ENCODE data around the gene PAK6.

Gene PAK6

GRCh38 chr15:40303576-40303975 is 64.7 kb downstream of the PAK6 start:
- H3K4me3 ChIP-seq (ENCODE audit: low read length, poor library complexity, severe bottlenecking) = peak overlapping the region; percentile 6
- peaks cover 5% of the 10 kb centered on the region; the same call in 1 of the 2 replicates for H3K9me3 ChIP-seq (ENCODE audit: insufficient read depth, low read depth, low read length)
- TF ChIP-seq, protein P1, sequence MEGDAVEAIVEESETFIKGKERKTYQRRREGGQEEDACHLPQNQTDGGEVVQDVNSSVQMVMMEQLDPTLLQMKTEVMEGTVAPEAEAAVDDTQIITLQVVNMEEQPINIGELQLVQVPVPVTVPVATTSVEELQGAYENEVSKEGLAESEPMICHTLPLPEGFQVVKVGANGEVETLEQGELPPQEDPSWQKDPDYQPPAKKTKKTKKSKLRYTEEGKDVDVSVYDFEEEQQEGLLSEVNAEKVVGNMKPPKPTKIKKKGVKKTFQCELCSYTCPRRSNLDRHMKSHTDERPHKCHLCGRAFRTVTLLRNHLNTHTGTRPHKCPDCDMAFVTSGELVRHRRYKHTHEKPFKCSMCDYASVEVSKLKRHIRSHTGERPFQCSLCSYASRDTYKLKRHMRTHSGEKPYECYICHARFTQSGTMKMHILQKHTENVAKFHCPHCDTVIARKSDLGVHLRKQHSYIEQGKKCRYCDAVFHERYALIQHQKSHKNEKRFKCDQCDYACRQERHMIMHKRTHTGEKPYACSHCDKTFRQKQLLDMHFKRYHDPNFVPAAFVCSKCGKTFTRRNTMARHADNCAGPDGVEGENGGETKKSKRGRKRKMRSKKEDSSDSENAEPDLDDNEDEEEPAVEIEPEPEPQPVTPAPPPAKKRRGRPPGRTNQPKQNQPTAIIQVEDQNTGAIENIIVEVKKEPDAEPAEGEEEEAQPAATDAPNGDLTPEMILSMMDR (conservative IDR thresholded peaks at IDR 0.05; ENCODE audit: low read length) = no peak
- no peak for TF ChIP-seq EZH2phosphoT487 (IDR thresholded peaks at IDR 0.05; ENCODE audit: borderline replicate concordance)
- no peaks in the 10 kb centered on the region for H3F3A ChIP-seq (ENCODE audit: low read depth)
- peaks cover 57% of the 10 kb centered on the region for H3K79me2 ChIP-seq (ENCODE audit: insufficient read depth, low read length)
- no peak overlapping the region for H2AFZ ChIP-seq (ENCODE audit: low read length)
- H3K9ac ChIP-seq (ENCODE audit: low read depth, low read length, poor library complexity, severe bottlenecking) = peak overlapping the region; percentile 98
- H3K9me2 ChIP-seq (replicated peaks; ENCODE audit: low read depth, low read length) = no peaks in the 10 kb centered on the region
- H3K27me3 ChIP-seq (ENCODE audit: insufficient read depth, low read length, poor library complexity, severe bottlenecking) = no peaks in the 10 kb centered on the region
- H4K20me1 ChIP-seq (ENCODE audit: insufficient read depth, low read length, poor library complexity, severe bottlenecking) = peaks cover 11% of the 10 kb centered on the region
- H3K4me1 ChIP-seq (ENCODE audit: insufficient read depth, low read length, poor library complexity, severe bottlenecking) = peaks cover 41% of the 10 kb centered on the region
- peak overlapping the region; percentile 97 for H3K4me2 ChIP-seq (ENCODE audit: low read depth, low read length, poor library complexity, severe bottlenecking)
- peaks cover 30% of the 10 kb centered on the region; the same call in 1 of the 2 replicates for H3K36me3 ChIP-seq (ENCODE audit: insufficient read depth, low read length)

- no peaks in the 10 kb centered on the region for H3K9me2 ChIP-seq (replicated peaks; ENCODE audit: low read depth, low read length)
- H3K4me3 ChIP-seq (ENCODE audit: low read length, poor library complexity, severe bottlenecking) = peak overlapping the region; percentile 96
- peaks cover 11% of the 10 kb centered on the region for H4K20me1 ChIP-seq (ENCODE audit: insufficient read depth, low read length, poor library complexity, severe bottlenecking)
- H3K79me2 ChIP-seq (ENCODE audit: insufficient read depth, low read length) = peaks cover 57% of the 10 kb centered on the region
- peak overlapping the region; percentile 98 for H3K9ac ChIP-seq (ENCODE audit: low read depth, low read length, poor library complexity, severe bottlenecking)
- peak overlapping the region; percentile 97 for H3K4me2 ChIP-seq (ENCODE audit: low read depth, low read length, poor library complexity, severe bottlenecking)
- H2AFZ ChIP-seq (ENCODE audit: low read length) = no peak overlapping the region
- TF ChIP-seq, protein P1 (conservative IDR thresholded peaks at IDR 0.05; ENCODE audit: low read length) = no peak
- no peak for TF ChIP-seq EZH2phosphoT487 (IDR thresholded peaks at IDR 0.05; ENCODE audit: borderline replicate concordance)
- H3F3A ChIP-seq (ENCODE audit: low read depth) = no peaks in the 10 kb centered on the region
- H3K36me3 ChIP-seq (ENCODE audit: insufficient read depth, low read length) = peaks cover 23% of the 10 kb centered on the region; the same call in 1 of the 2 replicates
- peaks cover 4% of the 10 kb centered on the region; the same call in 1 of the 2 replicates for H3K9me3 ChIP-seq (ENCODE audit: insufficient read depth, low read depth, low read length)
- no peaks in the 10 kb centered on the region for H3K27me3 ChIP-seq (ENCODE audit: insufficient read depth, low read length, poor library complexity, severe bottlenecking)
- H3K4me1 ChIP-seq (ENCODE audit: insufficient read depth, low read length, poor library complexity, severe bottlenecking) = peaks cover 57% of the 10 kb centered on the region
Observed at GRCh38 chr15:40305281-40305680, 66.4 kb downstream of the PAK6 start.

DNA sequence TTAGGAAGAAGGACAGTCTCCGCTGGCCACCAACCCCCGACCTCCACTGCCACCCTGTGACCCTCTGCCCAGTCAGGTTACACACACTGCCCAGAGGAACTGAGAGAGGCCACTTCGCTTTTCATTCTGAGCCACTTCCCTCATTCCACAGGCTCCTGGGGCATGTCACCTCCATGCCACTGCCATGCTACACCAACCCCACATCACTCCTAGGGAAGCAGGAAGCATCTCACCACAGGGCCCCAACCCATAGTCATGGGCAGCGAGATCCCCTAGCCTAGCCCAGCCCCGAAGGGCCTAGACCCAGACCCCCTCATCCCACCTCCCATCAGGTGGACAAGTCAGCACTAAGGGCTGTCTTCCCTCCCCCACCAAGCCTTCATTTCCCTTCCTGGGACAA is 67.5 kb downstream of the PAK6 start:
- Histone ChIP-seq H4K20me1 (ENCODE audit: insufficient read depth, low read length, poor library complexity, severe bottlenecking) (peaks cover 11% of the 10 kb centered on the region), H3K9me3 (ENCODE audit: insufficient read depth, low read depth, low read length) (no peaks in the 10 kb centered on the region), H3K4me2 (ENCODE audit: low read depth, low read length, poor library complexity, severe bottlenecking) (peak overlapping the region; percentile 97), H3K4me1 (ENCODE audit: insufficient read depth, low read length, poor library complexity, severe bottlenecking) (peaks cover 57% of the 10 kb centered on the region), H3K9me2 (replicated peaks; ENCODE audit: low read depth, low read length) (no peaks in the 10 kb centered on the region), H3K4me3 (ENCODE audit: low read length, poor library complexity, severe bottlenecking) (peak overlapping the region; percentile 96), H3K9ac (ENCODE audit: low read depth, low read length, poor library complexity, severe bottlenecking) (peak overlapping the region; percentile 98), H3K79me2 (ENCODE audit: insufficient read depth, low read length) (peaks cover 57% of the 10 kb centered on the region), H3K36me3 (ENCODE audit: insufficient read depth, low read length) (peaks cover 15% of the 10 kb centered on the region; the same call in 1 of the 2 replicates), H3F3A (ENCODE audit: low read depth) (no peaks in the 10 kb centered on the region), H2AFZ (ENCODE audit: low read length) (peak overlapping the region; percentile 45; the same call in 1 of the 2 replicates), H3K27me3 (ENCODE audit: insufficient read depth, low read length, poor library complexity, severe bottlenecking) (no peaks in the 10 kb centered on the region)
- TF ChIP-seq, protein P1 (conservative IDR thresholded peaks at IDR 0.05; ENCODE audit: low read length) = no peak
- TF ChIP-seq EZH2phosphoT487 (IDR thresholded peaks at IDR 0.05; ENCODE audit: borderline replicate concordance) = no peak

Measured in Loucy (cell line).